ENCODE data around the gene MAFF.

Gene MAFF

DNA sequence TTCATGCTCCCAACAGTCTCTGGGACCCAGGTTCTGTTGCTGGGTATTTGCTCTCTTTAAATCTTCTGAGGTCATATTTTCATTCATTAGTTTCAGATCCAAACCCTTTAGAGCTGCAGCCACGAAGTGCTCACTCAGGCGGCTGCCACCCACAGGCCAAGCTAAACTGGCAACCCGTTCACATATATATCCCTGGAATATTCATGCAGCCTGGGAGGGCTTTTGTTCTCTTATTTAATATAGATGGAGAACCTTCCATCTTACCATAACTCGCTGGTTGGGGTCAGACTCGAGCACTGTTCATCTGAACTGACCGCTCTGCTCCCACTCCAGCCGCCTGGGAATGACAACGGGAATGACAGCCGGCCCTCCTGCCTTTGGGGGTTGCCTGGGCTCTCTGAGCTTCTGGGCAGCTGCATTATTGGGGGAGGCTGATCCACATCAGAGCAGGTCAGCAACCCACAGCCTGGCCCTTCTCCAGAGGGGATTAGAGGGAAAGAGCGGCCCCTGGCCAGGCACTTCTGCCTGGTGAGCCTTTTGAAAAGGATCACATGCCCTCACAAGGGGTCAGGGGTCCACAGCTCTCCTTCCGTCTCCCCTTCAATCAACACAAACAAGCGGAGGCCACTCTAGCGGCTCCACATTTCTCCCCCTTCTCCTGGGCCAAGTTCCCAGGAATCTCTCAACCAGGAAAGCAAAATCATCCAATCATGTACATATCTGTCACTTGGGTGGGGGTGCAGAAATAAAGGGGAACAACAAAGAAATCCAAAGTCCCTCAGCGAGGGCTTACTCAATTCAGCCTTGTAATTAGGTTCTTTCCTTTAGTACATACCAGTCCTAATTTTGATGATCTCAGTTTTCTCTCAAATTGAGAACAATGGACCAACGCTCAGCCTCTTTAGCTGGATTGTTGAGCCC lies 59.2 kb downstream of the MAFF start:
- no peak overlapping the region for H3K4me3 ChIP-seq

DNA sequence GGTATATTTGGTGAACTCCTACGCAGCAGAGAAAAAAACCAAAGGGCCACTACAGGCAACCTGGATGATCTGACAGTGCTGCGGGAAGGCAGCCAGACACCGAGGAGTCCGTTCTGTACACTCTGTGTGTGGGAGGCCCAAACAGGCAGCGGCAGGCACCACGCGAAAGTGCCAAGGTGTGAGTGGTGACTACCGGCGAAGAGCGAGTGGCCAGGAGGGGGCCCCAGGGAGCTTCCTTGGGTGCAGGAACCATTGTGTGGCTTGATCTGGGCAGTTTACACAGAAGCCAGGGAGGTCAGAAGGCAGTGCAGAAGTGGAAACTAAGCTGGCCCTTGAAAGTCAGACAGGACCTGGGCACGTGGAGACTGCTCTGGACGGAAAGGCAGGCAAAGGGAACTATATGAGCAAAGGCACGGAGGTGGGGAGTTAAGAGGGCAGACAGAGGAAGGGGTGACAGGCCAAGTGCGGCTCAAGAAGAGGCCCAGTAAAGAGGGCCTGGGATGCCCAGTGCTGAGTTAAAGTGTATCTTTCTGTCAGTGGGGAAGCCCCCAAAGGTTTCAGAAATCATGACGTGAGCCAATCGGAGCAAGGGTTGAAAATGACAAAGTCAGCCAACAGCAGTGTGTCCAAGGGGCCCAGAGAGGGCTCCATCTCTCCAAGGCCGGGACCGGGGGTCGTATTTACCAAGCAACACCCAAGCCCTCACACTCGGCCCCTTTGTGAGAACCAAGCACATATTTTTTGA lies 60.4 kb downstream of the MAFF start:
- Histone ChIP-seq H3K27ac (peak overlapping the region in 10 of 21 experiments; percentile 1 to 74 (median 56)), H3K4me3 (no peak overlapping the region)

More for the DNA sequence above, 59.2 kb downstream of the MAFF start:
- H3K27ac ChIP-seq = peak overlapping the region in 19 of 21 experiments; percentile 3 to 77 (median 70)

DNA sequence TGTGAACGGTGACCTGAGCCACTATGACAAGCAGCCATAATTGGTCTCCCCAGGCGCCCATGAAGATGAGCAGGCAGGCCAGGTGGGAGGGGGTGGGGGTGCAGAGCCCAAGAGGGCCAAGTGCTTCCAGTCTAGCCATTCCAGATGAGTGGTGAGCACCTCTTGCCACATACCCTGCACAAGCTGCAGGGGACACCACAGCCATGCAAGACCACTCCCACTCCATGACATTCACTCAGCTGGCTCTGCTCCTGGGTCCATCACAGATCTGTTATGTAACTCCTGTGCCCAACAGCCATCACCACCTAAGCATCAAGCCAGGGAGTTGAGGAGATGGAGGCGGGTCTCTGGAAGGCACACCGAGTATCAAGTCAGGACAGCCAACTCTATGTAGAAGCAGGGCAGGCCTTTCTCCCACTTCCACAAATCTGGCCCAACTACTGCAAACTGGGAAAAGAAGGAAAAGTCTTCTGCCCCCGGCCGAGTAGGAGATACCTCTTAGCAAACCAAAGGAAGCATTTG lies 62.6 kb downstream of the MAFF start:
- no peak overlapping the region for H3K4me3 ChIP-seq
- H3K27ac ChIP-seq = peak overlapping the region in 1 of 21 experiments; percentile 10
